NCI-H345 (cell line): ENCODE data around the gene GPR183.

ENCODE experiments used
- DNase-seq: peaks from one replicate; lab custom pipeline; 2025; lab: John Stamatoyannopoulos, UW

Gene GPR183, protein sequence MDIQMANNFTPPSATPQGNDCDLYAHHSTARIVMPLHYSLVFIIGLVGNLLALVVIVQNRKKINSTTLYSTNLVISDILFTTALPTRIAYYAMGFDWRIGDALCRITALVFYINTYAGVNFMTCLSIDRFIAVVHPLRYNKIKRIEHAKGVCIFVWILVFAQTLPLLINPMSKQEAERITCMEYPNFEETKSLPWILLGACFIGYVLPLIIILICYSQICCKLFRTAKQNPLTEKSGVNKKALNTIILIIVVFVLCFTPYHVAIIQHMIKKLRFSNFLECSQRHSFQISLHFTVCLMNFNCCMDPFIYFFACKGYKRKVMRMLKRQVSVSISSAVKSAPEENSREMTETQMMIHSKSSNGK

DNA sequence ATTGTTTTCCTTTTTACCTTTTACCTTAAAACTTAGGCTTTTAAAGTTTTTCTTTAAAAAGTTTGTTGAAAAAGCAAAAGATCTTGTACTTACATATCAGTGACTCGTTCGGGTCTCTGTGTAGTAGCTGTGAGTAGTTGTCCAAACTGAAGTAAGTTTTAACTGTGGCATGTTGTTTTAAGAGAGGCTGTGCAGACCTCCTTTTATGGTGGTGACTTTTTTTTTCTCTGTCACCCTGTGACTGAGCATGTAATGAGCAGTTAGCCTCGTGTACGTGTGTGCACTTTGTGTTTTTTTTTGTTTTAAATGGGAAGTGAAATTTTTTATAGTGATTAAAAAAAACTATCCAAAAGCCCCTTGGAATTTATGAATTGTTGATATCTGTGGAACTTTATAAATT, at the start of gene GPR183:
TSS of gene GPR183 (minus strand) at position 153 of the 400 bp plus-strand sequence. CDS start 11,254 bp downstream, outside the sequence.
- DNase-seq, result no peak

DNA sequence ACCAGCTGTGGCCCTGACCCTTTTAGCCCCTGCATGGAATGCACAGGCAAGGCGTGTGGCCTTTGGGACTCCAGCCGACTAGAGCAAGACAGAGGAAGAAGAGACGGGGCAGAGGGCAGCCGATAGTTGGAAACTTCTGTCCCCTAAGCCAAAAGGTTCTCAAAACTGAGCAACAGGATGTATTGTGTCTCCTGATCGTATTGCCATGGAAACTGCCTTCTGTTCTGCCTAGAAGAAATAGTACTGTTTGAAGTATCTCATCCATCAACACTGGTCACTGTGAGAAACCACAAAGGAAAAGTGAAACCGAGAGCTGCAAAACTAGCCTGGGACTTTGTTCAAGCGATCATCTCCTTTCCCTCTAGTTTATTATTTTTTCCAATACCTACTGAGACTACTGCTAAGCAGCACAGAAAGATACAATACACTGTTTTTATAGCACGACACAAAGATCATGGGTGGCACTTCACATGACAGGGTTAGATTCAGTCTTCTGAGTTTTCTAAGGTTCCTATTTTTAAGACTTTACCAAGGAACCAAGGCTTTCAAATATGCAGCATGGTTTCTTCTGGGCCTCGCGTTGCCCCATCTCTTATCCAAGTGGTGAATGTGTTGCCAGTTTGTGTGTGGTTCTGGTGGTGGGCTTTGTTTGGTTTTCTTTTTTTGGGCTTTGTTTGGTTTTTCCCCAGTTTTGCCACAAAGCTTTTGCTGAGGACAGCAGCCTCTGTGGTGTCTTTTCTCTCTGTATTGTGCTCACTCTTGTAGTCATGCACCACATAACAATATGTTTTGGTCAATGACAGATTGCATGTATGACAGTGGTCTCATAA, 49.3 kb upstream of the GPR183 start:
- DNase-seq, result no peak

DNA sequence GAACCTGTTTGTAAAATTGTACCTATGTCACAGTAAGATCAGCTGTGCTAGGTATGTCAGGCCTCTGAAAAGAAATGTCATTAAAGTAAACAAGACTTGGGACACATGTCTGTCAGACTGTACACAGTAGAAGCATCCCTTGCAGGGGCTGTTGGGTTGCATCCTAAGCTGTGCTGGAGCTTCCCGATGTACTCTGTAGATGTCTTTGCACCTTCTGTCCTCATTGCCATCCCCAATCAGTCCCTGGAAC, 48.7 kb upstream of the GPR183 start:
- no peak for DNase-seq

DNA sequence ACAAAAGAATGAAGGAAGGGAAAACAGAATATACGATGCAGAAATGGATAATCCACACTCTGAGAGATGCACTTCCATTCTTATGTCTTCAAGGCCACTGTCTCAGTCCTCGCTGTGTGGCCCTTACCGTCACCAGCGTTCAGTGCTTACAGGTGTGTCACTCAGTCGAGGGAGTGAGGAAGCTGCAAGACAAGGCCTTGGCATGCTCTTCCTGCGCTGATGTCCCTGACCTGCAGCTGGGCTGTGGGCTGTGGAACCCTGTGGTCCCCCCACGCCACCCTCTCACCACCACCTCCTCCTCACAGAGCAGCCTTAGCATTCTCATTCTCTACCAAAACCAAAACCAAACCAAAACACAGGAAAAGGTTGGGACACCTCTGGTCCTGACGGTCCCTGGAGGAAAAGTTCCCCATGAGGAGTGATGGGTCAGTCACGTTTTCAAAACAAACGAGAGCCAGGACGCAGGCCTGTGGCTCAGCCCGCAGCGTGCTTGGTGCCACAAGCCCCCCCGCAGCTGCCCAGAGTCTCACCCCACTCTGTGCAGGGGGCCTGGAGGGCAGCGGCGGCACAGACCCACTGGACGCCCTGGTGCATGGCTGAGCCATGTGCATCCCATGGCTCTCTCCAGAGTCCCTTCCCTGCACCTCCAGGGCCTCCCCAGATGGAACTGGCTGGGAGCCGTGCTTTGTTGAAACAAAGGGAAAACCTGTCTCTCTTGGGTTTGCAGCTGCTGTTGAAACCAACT, 48.2 kb upstream of the GPR183 start:
- DNase-seq, result no peak

DNA sequence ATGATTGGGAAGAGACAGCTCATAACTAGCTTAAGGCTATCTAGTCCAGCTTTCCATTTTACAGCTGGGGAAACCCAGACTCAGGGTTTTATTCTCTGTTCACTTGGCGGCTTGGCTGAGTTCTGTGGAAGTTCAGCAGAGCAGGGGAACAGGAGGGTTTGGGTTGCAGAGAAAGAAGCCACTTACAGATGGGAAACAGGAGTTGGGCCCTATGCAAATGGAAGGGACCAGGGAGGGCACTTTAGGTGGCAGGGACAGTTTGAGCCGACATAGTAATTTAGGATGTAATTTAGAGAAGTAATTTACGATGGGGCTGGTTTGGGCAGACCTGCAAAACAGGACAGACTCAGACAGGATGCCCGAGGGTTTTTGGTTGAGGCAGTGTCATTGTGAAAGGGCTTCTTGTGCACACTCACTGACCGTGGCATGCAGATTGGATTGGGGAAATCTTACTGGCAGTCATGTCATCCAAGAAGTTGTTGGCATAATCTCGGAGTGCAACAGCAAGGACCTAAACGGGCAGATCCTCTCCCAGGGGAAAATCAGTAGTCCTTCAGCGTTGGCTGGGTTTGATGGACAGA, 47.3 kb upstream of the GPR183 start:
- no peak for DNase-seq

DNA sequence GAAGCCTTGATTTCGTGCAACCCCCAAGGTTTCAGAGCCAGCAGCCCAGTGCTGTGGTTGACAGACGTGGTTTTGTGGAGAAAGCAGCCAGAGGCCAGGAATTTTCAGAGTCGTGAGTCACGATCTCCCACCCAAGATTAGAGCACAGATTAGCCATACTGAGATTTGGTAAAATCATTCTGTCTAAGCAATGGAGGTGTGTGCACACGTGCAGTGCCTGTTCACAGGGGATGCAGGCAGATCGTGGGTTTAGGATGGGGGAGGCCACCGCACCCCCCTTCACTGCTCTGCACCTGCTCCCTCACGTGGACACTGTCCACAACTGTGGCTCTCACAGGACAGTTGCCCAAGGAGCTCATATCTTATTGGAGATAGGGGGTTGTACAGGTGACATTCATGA, 46.6 kb upstream of the GPR183 start:
- DNase-seq, result no peak

DNA sequence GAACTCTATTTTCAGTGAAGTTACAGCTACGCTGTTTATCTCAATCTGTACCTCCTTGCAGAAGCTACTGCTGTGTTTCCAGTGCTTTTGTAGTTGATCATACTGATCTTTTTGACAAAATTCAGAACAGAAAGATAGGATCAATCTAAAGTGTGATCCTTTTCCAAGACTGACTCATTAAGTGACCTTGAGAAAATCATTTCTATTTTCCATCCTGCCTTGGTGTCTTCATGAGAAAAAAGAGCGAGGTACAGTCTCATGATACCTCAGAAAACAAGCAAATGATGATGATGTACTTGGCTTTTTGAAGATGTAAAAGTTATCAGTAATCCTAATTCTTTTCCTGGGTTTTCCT, 46.0 kb upstream of the GPR183 start:
- DNase-seq, result no peak

DNA sequence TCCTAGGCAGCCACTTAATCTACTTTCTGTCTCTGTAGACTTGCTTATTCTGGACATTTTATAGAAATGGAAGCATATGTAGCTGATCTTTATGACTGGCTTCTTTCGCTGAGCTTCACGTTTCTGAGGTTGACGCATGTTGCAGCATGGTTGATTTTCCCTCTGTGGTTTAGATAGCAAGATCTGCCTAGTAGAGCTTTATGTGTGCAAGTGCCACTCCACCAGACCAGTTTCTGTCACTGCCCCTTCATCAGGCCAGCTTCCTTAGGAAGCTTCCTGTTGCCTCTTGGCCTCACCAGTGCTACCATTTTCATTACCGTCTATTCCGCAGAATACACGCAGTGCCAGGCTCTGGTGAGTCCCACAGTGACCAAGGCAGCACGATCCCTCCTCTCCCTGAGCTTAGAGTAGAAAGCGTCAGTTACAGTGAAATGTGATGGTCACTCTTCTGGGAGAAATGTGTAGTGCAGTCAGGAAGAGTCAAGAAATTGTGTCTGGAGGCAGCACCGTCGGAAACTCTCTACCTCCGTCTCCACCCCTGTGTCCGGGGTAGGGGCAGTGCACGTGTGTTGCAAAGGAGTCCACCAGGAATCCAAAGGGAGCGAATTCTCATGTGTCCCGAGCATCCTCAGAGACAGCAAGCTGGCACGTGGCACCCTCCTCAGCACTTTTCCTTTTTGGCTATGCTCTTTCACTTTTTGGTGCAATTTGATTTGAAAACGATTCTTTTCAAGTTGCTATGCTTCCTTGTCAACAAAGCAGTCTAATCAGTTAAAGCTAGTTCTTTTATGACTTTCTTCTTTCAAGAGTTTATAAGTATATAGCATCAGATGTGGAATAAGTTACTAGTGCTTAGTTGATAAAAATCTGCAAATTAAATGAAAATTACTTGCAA, 45.4 kb upstream of the GPR183 start:
- no peak for DNase-seq

DNA sequence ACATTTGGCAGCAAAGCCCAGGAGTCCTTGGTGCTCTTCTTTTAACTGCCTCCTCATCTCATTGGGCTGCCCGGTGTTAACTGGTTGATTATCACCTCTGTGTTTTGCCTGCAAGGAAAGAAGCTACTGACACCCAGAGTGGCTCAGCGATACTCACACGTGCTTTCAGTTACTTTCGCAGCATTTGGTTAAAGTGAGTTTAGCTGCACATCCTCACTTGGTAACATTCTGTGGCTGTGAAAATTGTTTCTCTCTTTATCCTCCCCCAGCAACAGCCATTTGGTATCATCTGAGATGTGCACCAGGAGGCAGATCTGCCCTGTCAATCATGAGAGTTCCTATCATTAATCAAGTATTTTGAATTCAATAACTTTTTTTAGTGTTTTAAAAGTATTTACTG, 44.6 kb upstream of the GPR183 start:
- DNase-seq, result no peak

DNA sequence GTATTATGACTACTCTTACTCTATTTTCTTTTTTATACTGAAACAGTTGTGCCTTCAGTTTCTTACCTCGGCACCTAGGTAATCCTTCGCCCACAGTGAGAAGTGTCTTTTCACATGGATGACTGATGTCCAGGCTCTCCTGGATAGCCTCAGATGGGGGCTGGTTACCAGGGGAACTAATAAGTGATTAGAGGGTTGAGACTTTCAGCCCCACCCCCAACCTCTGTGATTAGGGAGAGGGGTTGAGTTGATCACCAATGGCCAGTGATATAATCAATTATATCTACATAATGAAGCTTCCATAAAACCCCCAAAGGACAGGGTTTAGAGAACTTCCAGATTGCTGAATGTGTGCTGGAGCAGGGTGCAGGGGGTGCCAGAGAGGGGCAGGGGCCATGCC, 43.0 kb upstream of the GPR183 start:
- no peak for DNase-seq

DNA sequence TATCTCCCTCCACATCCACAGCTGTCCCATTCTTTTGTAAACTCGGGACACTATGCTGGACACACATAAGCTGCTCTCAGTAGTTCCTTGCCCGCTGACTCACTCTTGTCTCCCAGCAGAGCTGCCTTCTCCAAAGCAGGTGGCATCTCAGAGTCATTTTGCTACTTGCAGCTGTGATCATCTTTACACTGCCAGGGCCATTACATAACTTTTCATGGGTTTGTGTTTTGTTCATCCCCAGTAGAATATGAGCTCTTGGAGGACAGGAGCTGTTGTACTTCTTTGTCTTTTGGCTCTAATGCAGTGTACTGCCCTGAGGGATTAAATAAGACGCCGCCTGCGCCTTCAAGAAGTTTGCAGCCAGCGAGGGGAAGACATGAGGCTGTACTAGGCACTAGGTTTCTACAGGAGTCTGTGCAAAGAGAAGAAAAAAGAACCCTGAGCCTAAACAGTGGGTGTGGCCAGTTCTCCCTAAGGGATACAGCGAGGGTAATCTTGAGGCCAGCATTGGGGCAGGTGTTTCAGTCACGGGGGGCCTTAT, 40.8 kb upstream of the GPR183 start:
- DNase-seq, result no peak

DNA sequence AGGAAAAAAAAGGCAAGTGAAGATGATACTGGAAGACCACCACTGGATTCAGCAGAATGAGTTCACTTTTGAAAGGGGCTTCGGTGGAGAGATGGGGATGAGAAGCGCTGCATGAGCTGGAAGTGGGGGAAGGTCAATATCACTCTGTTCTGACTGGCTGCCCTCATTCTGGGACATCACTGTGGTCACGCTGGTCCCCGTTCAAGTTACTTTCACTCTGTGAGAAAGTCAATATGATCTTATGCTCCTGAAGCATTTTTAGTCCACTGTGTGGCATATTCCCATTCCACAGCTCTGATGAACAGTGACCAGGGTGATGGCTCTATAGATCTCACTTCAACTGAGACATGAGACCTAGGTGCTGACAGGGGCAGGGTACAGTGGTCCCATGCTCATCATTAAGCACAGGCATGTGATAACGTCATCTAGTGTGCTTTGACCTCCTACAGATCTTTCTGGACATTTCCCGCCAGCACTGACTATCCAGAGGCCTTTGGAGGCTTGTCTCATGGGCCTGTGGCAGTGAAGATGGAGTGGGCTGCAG, 40.2 kb upstream of the GPR183 start:
- no peak for DNase-seq

DNA sequence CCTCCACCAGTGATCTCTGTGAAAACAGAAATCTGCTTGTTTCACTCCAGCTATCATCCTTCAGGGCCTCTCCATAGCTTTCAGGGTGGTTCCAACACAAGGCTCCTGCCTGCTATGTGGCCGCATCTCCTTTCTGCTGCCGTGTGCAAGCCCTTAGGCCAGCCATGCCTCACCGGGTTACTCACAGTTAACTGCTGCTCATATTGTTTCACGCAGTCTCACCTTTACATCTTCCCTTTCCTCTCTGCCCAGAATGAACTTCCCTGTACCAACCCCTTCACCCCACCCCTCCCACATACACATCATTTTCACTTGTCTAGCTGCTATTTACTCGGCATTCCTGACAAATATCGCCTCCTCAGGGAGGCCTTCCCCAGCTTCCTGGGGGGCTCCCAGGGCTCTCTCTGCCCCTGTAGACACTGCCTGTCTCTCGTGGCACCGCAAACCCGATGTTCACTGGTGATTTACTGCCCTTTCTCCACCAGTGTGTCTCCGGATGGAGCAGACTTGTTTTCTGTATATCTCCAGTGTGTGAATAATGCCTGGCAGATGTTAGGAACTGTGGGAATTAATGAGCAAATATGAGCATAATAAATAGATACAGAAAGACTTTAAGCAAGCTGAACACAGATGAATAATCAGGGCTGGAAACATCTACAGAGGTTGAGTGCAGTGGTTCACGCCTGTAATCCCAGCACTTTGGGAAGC, 39.3 kb upstream of the GPR183 start:
- DNase-seq, result no peak

DNA sequence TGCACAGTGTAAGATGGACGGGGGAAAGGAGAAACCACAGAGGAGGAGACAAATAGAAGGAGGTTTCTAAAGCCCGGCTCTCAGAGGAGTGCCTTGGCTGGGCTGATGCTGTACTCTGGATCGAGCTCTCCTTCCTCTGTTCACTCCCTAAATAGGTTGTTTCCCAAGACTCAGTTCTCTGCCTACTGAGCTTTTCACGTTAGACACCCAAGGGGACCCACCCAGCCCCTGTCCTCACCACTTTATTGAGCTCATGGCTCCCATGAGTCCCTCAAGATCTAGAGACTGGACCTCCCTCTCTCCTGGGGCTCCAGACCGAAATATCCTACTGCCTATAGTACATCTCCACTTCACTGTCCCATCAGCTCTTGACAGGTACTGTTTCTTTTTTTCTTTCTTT, 38.1 kb upstream of the GPR183 start:
- no peak for DNase-seq

DNA sequence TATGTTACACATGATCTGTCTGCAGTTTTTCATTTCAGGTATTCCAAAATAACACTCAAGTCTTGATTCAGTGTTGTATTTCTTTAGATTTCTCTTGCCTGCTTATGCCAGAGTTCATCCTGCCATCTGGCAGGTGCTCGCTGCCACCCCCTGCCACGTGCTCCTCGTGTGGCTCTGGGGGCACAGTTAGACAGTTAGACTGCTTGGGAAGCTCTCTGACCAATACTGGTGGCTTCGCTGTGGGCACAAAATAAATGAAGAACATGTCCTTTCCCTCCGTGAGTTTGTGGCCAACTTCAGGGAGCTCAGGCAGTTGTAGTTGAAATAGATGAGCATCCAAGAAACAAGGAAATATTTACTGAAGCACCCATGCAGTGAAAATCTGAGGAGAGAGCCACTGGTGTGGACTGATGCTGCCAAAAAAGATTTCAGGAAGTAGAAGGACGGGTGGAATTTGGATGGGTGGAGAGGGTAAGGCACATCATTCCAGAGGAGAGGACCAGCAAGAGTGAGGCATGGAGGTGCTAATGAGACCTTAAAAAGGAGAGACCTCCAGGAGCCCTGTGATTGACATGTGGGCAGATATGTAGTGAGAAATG, 37.5 kb upstream of the GPR183 start:
- no peak for DNase-seq

DNA sequence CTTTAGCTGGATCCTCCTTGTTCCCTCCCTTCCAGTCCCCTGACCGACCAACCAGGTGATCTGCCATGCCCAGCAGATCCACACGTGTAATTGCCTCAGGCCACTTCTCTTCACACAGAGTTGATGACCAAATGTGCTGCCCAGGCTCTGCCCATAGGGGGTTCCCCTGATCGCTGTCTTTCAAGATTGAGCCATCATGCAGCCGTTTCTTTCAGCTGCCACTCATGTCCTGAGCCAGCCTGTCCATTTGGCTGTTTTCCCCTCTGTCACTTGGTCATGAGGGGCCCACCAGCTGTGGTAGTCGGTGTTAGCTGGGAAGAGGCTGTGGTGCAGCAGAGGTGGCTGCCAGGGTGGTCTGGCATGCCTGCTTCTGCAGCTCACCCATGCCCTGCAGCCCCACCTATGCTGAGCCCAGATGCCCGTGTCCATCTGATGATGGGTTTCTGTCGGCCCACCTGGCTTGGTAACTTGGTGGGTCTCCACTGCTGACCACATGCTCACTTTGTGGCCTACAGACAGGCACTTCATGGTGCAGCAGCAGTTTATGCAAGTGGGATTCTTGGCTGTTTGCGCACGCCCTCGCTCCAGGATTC, 35.6 kb upstream of the GPR183 start:
- no peak for DNase-seq

DNA sequence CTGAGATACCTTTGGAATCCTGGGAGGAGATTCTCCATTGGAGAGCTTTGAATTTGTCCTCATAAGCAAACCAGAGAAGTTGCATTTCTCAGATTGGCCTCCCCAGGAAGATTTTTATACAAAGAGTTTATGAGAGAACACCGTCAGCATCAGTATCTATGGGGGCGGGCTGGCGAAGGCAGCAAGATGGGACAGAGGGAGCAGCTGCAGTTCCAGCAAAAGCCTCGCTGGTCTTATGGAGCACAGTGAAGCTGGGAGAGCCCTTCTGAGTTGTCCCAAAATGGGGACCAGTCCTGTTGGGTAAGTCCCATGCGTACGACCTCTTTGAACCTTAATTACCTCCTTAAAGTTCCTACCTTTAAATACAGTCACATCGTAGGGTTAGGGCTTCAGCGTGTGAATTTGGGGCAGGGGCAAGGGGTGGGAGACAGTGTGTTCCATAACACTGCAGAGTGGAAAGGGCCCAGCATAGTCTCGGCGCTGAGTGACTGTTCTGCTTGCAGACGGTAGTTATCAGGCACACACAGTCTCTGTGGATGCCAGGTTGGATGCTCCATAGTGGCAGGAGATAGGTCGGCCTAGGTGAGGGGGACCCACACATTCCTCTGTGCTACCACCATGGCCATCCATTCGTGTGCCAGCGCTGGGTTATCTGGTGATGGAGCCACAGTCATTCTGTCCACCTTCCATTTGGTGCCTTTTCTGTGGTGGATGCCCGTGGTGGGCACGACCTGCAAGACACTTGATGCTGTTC, 34.9 kb upstream of the GPR183 start:
- DNase-seq, result no peak

DNA sequence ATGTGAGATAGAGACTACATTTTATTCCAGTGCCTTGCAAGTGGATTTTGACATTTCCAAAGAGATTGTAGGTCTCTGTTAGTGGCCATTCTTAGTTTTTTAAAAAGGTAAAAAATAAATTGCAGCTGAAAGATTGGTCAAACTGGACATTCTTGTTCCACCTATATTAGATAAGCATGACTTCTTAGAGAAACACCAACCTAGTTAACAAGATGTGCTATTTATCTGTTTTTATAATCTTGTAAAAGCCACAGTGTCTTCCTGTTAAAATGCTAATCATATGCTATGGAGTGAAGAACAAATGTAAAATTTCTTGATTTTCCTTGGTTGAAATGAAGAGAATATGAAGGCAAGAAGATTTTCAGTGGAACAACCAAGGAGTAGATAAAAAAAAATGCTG, 33.4 kb upstream of the GPR183 start:
- DNase-seq, result no peak
